ENCODE data around the gene WDHD1.

Gene WDHD1

GRCh38 chr14:54944737-54945391, 82.0 kb downstream of the WDHD1 start:
- Mint-ChIP-seq H3K27ac (peak overlapping the region; percentile 72), H3K36me3 (ENCODE audit: low read depth) (peaks cover 67% of the 10 kb centered on the region), H3K9me3 (peaks cover 28% of the 10 kb centered on the region), H3K27me3 (ENCODE audit: low read depth, poor library complexity) (no peaks in the 10 kb centered on the region), H3K4me1 (peaks cover 5% of the 10 kb centered on the region), H3K4me3 (no peak overlapping the region)
- DNase-seq = no peak
- no peak for TF ChIP-seq CTCF (IDR thresholded peaks at IDR 0.05)

- DNase-seq = no peak
- TF ChIP-seq CTCF (IDR thresholded peaks at IDR 0.05) = no peak
- Mint-ChIP-seq H3K4me3 (no peak overlapping the region), H3K27me3 (ENCODE audit: low read depth, poor library complexity) (no peaks in the 10 kb centered on the region), H3K27ac (no peak overlapping the region), H3K4me1 (peaks cover 5% of the 10 kb centered on the region), H3K36me3 (ENCODE audit: low read depth) (peaks cover 48% of the 10 kb centered on the region), H3K9me3 (peaks cover 9% of the 10 kb centered on the region)
Observed at GRCh38 chr14:54942913-54943312, 84.0 kb downstream of the WDHD1 start.

GRCh38 chr14:54936816-54937215, 90.1 kb downstream of the WDHD1 start:
- DNase-seq = no peak
- H3K4me3 Mint-ChIP-seq = no peak overlapping the region
- no peaks in the 10 kb centered on the region for H3K4me1 Mint-ChIP-seq
- no peak for TF ChIP-seq CTCF (IDR thresholded peaks at IDR 0.05)
- H3K9me3 Mint-ChIP-seq = no peaks in the 10 kb centered on the region
- H3K27me3 Mint-ChIP-seq (ENCODE audit: low read depth, poor library complexity) = no peaks in the 10 kb centered on the region
- no peak overlapping the region for H3K27ac Mint-ChIP-seq
- H3K36me3 Mint-ChIP-seq (ENCODE audit: low read depth) = peaks cover 14% of the 10 kb centered on the region

- H3K4me3 Mint-ChIP-seq = no peak overlapping the region
- H3K27me3 Mint-ChIP-seq (ENCODE audit: low read depth, poor library complexity) = no peaks in the 10 kb centered on the region
- DNase-seq = no peak
- H3K27ac Mint-ChIP-seq = no peak overlapping the region
- no peak for TF ChIP-seq CTCF (IDR thresholded peaks at IDR 0.05)
- H3K36me3 Mint-ChIP-seq (ENCODE audit: low read depth) = peaks cover 14% of the 10 kb centered on the region
- no peaks in the 10 kb centered on the region for H3K9me3 Mint-ChIP-seq
- no peaks in the 10 kb centered on the region for H3K4me1 Mint-ChIP-seq
Observed at GRCh38 chr14:54935958-54936357, 90.9 kb downstream of the WDHD1 start.

- Mint-ChIP-seq H3K36me3 (ENCODE audit: low read depth) (peaks cover 14% of the 10 kb centered on the region), H3K9me3 (no peaks in the 10 kb centered on the region), H3K27ac (no peak overlapping the region), H3K4me1 (no peaks in the 10 kb centered on the region), H3K27me3 (ENCODE audit: low read depth, poor library complexity) (no peaks in the 10 kb centered on the region), H3K4me3 (no peak overlapping the region)
- DNase-seq = no peak
- no peak for TF ChIP-seq CTCF (IDR thresholded peaks at IDR 0.05)
Observed at GRCh38 chr14:54935100-54935499, 91.8 kb downstream of the WDHD1 start.

GRCh38 chr14:54933006-54933405, 93.9 kb downstream of the WDHD1 start:
- Mint-ChIP-seq H3K27ac (no peak overlapping the region), H3K4me3 (no peak overlapping the region), H3K9me3 (no peaks in the 10 kb centered on the region), H3K27me3 (ENCODE audit: low read depth, poor library complexity) (no peaks in the 10 kb centered on the region), H3K36me3 (ENCODE audit: low read depth) (peaks cover 14% of the 10 kb centered on the region), H3K4me1 (no peaks in the 10 kb centered on the region)
- no peak for DNase-seq
- no peak for TF ChIP-seq CTCF (IDR thresholded peaks at IDR 0.05)

Measured in nephron progenitor cell (in vitro differentiated cells).